ENCODE data around the gene TCEAL8.

The TCEAL8 gene

DNA sequence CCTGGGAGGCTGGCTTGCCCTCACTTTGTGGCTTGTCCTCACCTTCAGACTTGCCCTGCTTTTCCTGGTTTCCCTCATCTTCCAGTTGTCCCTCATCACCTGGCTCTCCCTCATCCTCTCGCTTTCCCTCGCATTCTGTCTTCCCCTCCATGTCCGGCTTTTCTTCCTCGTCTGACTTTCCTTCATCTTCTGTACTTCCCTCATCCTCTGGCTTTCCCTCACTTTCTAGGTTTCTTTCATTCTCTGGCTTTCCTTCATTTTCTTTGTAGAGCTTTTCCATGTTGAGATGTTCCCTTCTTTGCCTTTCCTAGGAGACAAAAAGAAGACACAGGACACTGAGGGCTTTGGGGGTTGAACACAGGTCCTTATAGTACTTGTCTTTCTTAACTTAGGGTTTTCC, 19.3 kb upstream of the TCEAL8 start:
- no peak overlapping the region for H3K4me3 ChIP-seq (replicated peaks in 1 of 2; ENCODE audit: low read depth in 2 of 2, low read length in 2 of 2)
- no peak for DNase-seq (ENCODE audit: low read depth in 2 of 2)
- TF ChIP-seq, protein P1, sequence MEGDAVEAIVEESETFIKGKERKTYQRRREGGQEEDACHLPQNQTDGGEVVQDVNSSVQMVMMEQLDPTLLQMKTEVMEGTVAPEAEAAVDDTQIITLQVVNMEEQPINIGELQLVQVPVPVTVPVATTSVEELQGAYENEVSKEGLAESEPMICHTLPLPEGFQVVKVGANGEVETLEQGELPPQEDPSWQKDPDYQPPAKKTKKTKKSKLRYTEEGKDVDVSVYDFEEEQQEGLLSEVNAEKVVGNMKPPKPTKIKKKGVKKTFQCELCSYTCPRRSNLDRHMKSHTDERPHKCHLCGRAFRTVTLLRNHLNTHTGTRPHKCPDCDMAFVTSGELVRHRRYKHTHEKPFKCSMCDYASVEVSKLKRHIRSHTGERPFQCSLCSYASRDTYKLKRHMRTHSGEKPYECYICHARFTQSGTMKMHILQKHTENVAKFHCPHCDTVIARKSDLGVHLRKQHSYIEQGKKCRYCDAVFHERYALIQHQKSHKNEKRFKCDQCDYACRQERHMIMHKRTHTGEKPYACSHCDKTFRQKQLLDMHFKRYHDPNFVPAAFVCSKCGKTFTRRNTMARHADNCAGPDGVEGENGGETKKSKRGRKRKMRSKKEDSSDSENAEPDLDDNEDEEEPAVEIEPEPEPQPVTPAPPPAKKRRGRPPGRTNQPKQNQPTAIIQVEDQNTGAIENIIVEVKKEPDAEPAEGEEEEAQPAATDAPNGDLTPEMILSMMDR (IDR thresholded peaks at IDR 0.05; ENCODE audit: low read depth, low read length): no peak

DNA sequence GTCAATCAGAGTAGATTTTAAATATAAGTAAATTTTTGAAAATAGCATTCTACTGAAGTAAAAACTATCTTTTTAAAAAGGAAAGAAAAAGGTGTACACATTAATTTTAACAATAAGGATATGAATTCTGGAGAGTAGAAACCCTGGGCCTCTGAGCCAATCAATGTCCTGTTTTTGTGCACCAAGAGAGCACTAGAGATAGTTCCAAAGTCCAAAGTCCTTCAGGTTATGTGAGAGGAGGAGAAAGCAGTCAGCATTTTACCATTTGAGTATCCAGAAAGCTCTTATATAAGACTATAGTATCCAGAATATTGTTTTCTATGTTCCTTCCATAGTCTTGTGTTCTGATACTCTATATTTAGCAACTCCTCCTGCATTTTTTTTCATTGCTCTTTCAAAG, 3.3 kb upstream of the TCEAL8 start:
- TF ChIP-seq, protein P1 (IDR thresholded peaks at IDR 0.05; ENCODE audit: low read depth, low read length): no peak
- DNase-seq (ENCODE audit: low read depth in 2 of 2): no peak
- no peak overlapping the region for H3K4me3 ChIP-seq (replicated peaks in 1 of 2; ENCODE audit: low read depth in 2 of 2, low read length in 2 of 2)

DNA sequence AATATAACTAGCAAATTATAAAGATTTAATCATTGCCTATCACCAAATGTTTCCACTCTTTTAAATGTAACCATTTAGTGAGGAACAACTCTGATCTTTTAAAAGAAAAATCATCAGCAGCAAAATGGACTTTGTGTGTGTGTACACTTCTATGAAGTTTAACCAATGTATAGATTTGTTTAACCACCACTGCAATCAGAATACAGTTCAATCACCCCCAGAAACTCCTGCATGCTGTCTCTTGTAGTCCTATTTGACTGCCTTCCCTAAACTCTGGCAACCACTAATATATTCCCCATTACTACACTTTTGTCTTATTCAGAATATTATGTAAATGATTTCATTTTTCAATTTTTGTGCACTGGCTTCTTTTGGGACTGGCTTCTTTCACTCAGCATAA, 1.7 kb upstream of the TCEAL8 start:
- no peak for DNase-seq (ENCODE audit: low read depth in 2 of 2)
- H3K4me3 ChIP-seq (replicated peaks in 1 of 2; ENCODE audit: low read depth in 2 of 2, low read length in 2 of 2): no peak overlapping the region
- TF ChIP-seq, protein P1 (IDR thresholded peaks at IDR 0.05; ENCODE audit: low read depth, low read length): no peak

DNA sequence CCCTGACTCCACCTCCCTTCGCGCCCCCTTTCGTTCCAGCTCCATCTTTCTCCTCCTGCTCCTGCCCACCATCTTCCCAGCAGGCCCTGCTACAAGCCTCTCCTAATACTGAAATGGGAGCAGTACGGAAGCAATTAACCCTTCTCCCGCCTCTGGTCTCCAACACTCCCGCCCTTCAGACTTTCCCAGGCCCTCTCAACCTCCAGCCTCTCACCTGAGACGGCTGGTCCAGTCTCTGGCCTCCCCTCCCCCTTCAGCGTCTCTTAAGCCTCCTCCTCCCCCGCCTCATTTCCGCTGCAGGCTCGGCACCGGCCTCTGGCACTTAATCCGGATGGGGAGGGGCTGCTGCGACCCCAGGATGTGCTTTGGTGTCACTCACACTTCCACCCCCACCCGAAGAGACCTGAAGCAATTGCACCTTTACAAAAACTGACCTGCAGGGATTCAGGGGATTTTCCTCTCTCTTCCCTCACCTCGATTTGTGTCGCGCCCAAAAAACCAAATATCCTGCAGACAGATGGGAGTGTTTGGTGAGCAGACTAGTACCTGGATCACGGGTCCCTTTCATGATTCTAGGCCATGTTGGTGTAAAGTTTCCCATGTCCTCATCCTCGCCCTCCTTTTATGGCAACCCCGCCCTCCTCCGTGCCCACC, 657 bp downstream of the TCEAL8 start:
- peak; percentile 21 to 44 for DNase-seq (ENCODE audit: low read depth in 2 of 2)
- TF ChIP-seq, protein P1 (IDR thresholded peaks at IDR 0.05; ENCODE audit: low read depth, low read length): no peak
- peak overlapping the region; percentile 60 to 72 for H3K4me3 ChIP-seq (replicated peaks in 1 of 2; ENCODE audit: low read depth in 2 of 2, low read length in 2 of 2)

DNA sequence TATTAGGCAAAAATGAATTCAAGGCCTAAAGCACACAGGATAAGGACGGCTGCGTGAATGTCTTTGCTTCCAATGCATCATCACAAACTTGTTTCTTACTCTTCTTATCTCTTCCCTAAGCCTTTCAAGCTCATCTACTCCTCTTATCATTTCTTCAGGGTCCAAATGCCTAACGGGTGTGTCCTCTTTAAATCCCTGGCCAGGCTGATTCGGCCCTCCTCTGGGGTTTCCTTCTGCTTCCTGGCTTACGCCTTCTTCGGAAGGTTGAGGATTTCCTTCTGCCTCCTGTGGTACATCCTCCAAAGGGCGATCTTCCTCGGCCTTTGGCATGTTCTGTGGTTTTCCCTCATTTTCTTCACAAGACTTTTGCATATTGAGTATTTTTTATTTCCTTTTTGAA, 1.3 kb downstream of the TCEAL8 start:
- TF ChIP-seq, protein P1 (IDR thresholded peaks at IDR 0.05; ENCODE audit: low read depth, low read length): no peak
- peak; percentile 19 to 20 for DNase-seq (ENCODE audit: low read depth in 2 of 2)
- peak overlapping the region; percentile 60 to 72 for H3K4me3 ChIP-seq (replicated peaks in 1 of 2; ENCODE audit: low read depth in 2 of 2, low read length in 2 of 2)

DNA sequence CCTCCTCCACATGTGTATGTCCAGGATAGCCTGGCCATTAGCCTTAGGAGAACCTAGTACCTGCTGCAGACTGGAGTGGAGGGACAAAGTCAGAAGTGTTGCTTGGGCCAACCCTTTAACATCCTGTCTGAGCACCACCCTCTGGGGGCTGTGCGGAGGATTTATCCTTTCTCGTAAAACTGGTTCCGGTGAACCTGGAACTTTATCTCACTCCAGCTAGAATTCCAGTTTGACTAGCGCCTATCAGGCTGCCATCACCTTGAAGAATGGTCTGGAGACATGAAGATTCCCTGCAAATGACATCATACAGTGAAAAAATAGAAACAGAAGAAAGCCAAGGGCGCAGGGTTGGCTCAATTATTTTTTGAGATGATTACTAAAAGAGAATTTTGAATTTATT, 4.0 kb downstream of the TCEAL8 start:
- no peak overlapping the region for H3K4me3 ChIP-seq (replicated peaks in 1 of 2; ENCODE audit: low read depth in 2 of 2, low read length in 2 of 2)
- no peak for DNase-seq (ENCODE audit: low read depth in 2 of 2)
- TF ChIP-seq, protein P1 (IDR thresholded peaks at IDR 0.05; ENCODE audit: low read depth, low read length): no peak

DNA sequence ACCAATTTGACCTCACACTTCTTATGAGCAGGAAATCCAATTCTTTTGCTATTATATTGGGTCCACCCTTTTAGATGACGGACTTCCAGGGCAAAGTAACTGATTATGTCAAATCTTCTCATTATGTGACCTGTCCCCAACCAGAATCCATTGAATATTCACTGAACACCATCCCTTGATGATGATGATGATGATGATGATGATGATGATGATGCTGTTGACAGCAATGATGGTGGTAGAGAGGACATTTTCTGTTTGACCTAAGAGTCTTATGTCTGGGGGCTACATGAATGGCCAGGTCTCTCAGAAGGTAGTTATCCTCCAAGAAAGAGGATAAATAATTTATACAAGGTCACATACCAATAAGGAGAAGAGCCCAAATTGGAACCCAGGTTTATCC, 5.2 kb downstream of the TCEAL8 start:
- H3K4me3 ChIP-seq (replicated peaks in 1 of 2; ENCODE audit: low read depth in 2 of 2, low read length in 2 of 2): no peak overlapping the region
- DNase-seq (ENCODE audit: low read depth in 2 of 2): no peak
- TF ChIP-seq, protein P1 (IDR thresholded peaks at IDR 0.05; ENCODE audit: low read depth, low read length): no peak

Data from cardiac fibroblast (primary cell).